ENCODE measurements around the gene SEH1L. TPM values are rescaled to one million over a fixed set of nuclear protein-coding genes. Genes with fewer than 3 reads are reported as not detected.

Gene SEH1L
- total and polyA plus RNA-seq, 2 experiments from 2014 or later: 30.2 to 49.5 TPM

DNA sequence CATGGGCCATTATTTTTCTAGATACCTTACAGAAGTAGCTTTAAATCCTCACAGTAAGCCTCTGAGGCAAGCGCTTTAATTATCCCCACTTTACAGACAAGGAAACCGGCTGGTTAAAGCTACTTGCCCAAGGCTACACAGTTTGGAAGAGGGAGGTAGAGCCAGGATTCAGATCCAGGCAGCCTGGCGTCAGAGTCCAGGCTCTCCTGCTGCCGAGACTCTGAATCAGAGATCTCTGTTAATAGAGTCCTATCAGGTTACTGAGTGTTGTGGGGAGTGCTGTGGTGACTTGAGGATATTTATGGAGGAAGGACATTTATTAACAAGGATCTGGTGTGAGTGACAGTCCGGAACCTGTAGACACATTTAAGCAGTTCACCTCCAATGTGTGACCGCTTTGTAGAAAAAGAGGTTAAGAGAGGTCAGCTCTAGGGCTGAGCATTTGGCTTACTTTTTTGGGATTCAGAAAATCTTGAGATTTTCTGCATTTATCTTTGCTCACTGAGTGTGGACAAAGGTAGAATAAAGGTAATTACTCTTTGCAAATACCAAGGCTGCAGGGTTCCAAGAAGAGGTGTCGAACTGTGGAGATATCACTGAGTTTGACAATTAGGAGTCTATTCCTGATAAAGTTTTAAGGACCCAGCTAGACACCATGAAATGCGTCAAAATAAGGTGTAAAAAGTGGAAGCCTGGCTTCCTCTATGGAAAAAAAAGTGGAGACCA, 41.7 kb downstream of the SEH1L start:
- H3K4me3 ChIP-seq: no peak overlapping the region
- TF ChIP-seq EZH2 (IDR thresholded peaks at IDR 0.05; ENCODE audit: insufficient read depth, poor library complexity, severe bottlenecking): no peak
- no peak for TF ChIP-seq EZH2phosphoT487 (IDR thresholded peaks at IDR 0.05; ENCODE audit: insufficient read depth, low read depth)
- H3K9me3 ChIP-seq (ENCODE audit: low read depth): no peaks in the 10 kb centered on the region
- no peaks in the 10 kb centered on the region for H3K27me3 ChIP-seq (replicated peaks; ENCODE audit: insufficient read depth)
- DNase-seq: no peak
- H3K4me2 ChIP-seq (ENCODE audit: unreplicated experiment): no peak overlapping the region
- in situ Hi-C loops (cut with MboI): no loop called here
- H3K36me3 ChIP-seq (ENCODE audit: low read depth): peaks cover 2% of the 10 kb centered on the region; the same call in 1 of the 2 replicates
- WGBS, 2 experiments (ENCODE audit: low coverage in 1 of 2, low lambda C conversion rate in 2 of 2, missing lambda C conversion rate in 2 of 2): 96 to 98% methylated on average over 8 of the region's 8 CpGs
- no peak overlapping the region for H3K9ac ChIP-seq
- peaks cover 12% of the 10 kb centered on the region for H3K4me1 ChIP-seq (ENCODE audit: insufficient read depth)
- H3K27ac ChIP-seq: no peak overlapping the region
- no peaks in the 10 kb centered on the region for H3K9me2 ChIP-seq (ENCODE audit: insufficient read depth)
- H3K79me2 ChIP-seq (ENCODE audit: insufficient read depth): peaks cover 30% of the 10 kb centered on the region
- peaks cover 40% of the 10 kb centered on the region for H3F3A ChIP-seq (ENCODE audit: insufficient read depth)
- no peak overlapping the region; the same call in 1 of the 2 replicates for H2AFZ ChIP-seq
- no peaks in the 10 kb centered on the region for H4K20me1 ChIP-seq (ENCODE audit: insufficient read depth)

- Histone ChIP-seq H3K36me3 (ENCODE audit: low read depth) (no peaks in the 10 kb centered on the region; the same call in 1 of the 2 replicates), H3K9me3 (ENCODE audit: low read depth) (no peaks in the 10 kb centered on the region), H3F3A (ENCODE audit: insufficient read depth) (peaks cover 40% of the 10 kb centered on the region), H3K27ac (peak overlapping the region; percentile 62; the same call in 1 of the 2 replicates), H3K4me1 (ENCODE audit: insufficient read depth) (peaks cover 12% of the 10 kb centered on the region), H3K9me2 (ENCODE audit: insufficient read depth) (no peaks in the 10 kb centered on the region), H3K4me3 (peak overlapping the region; percentile 93), H3K27me3 (replicated peaks; ENCODE audit: insufficient read depth) (no peaks in the 10 kb centered on the region), H3K9ac (peak overlapping the region; percentile 81; the same call in 1 of the 2 replicates), H2AFZ (peak overlapping the region; percentile 85), H3K79me2 (ENCODE audit: insufficient read depth) (peaks cover 36% of the 10 kb centered on the region), H4K20me1 (ENCODE audit: insufficient read depth) (no peaks in the 10 kb centered on the region), H3K4me2 (ENCODE audit: unreplicated experiment) (peak overlapping the region; percentile 79)
- 48 to 52% methylated on average over 2 of the region's 2 CpGs for whole genome bisulfite sequencing, 2 experiments (ENCODE audit: low coverage in 1 of 2, low lambda C conversion rate in 2 of 2, missing lambda C conversion rate in 2 of 2)
- TF ChIP-seq EZH2phosphoT487 (IDR thresholded peaks at IDR 0.05; ENCODE audit: insufficient read depth, low read depth) (no peak), EZH2 (IDR thresholded peaks at IDR 0.05; ENCODE audit: insufficient read depth, poor library complexity, severe bottlenecking) (no peak)
- in situ Hi-C loops (cut with MboI): no loop called here
- DNase-seq: no peak
Measured at GRCh38 chr18:12990123-12990475, 42.3 kb downstream of the SEH1L start.

DNA sequence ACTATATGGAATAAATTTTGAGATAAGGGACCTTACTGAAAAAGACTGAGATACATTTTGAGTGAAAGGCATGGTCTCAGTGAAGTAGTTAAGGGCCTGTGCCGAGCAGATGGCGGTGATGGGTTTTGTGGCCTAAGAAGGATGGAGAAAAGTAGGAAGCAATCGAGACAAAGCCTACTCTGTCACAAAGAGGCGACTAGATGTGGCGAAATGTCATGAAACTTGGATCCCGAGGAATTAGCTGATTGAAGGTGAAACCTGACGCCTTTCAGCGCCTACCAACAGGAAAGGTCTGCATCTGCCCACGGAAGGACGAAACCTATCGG, 42.8 kb downstream of the SEH1L start:
- TF ChIP-seq EZH2 (IDR thresholded peaks at IDR 0.05; ENCODE audit: insufficient read depth, poor library complexity, severe bottlenecking) (no peak), EZH2phosphoT487 (IDR thresholded peaks at IDR 0.05; ENCODE audit: insufficient read depth, low read depth) (no peak)
- peaks cover 12% of the 10 kb centered on the region for H3K4me1 ChIP-seq (ENCODE audit: insufficient read depth)
- peaks cover 40% of the 10 kb centered on the region for H3F3A ChIP-seq (ENCODE audit: insufficient read depth)
- H3K36me3 ChIP-seq (ENCODE audit: low read depth): no peaks in the 10 kb centered on the region
- DNase-seq: no peak
- H3K9me2 ChIP-seq (ENCODE audit: insufficient read depth): no peaks in the 10 kb centered on the region
- H3K4me2 ChIP-seq (ENCODE audit: unreplicated experiment): peak overlapping the region; percentile 79
- H4K20me1 ChIP-seq (ENCODE audit: insufficient read depth): no peaks in the 10 kb centered on the region
- peak overlapping the region; percentile 62 for H3K27ac ChIP-seq
- peak overlapping the region; percentile 81 for H3K9ac ChIP-seq
- peaks cover 41% of the 10 kb centered on the region for H3K79me2 ChIP-seq (ENCODE audit: insufficient read depth)
- no peaks in the 10 kb centered on the region for H3K9me3 ChIP-seq (ENCODE audit: low read depth)
- 8 to 9% methylated on average over 11 of the region's 11 CpGs for WGBS, 2 experiments (ENCODE audit: low coverage in 1 of 2, low lambda C conversion rate in 2 of 2, missing lambda C conversion rate in 2 of 2)
- peak overlapping the region; percentile 85 for H2AFZ ChIP-seq
- in situ Hi-C loops (cut with MboI): no loop called here
- H3K27me3 ChIP-seq (replicated peaks; ENCODE audit: insufficient read depth): no peaks in the 10 kb centered on the region
- peak overlapping the region; percentile 93 for H3K4me3 ChIP-seq

DNA sequence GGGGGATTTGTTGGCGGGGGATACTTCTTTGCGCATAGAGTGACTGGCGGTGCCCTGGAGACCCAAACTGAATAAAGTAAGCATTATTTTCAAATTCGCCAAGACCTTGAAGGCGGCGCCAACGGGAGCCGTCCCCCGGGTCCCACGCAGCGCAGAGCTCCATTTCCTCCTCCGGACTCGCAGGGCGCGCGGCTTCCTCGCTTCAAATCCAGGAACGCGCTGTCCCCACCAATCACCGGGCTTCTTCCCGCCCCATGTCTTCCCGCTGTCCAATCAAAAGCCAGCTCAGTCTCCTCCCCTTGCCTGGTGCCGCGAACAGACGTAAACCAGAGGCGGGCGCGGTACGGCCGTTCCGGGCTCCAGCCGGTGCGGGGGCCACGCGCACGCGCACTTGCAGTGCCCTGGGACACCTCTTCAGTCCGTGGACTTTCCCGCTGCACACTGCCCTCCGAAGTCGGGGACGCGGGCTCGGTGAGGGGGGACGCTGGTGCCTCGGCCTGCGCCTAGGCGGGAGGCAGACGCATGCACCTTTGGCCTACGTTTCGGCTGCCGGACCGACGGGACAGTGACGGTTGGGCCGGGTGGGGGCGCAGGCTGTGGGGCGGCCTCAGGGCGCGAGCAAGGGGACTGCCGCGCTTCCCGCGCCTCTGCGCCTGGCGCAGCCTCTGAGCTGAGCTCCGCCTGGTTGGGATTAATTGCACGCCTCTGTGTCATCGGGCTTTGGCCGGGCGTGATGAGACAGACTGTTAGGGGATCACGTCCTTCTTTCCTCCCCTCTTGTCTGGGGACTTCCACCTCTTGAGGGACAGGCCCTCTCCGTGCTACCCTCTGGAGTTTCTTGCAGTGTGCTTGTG, 43.4 kb downstream of the SEH1L start, which contains the start of gene CEP192:
CEP192 (plus strand) TSS at position 396 of the 854 bp plus-strand sequence. CDS start 8,063 bp downstream, outside the sequence.
- Histone ChIP-seq H3K9me3 (ENCODE audit: low read depth) (no peaks in the 10 kb centered on the region), H3K27ac (peak within 1 kb of the TSS; percentile 85), H4K20me1 (ENCODE audit: insufficient read depth) (no peaks in the 10 kb centered on the region), H3K9me2 (ENCODE audit: insufficient read depth) (no peaks in the 10 kb centered on the region), H3K4me1 (ENCODE audit: insufficient read depth) (peaks cover 12% of the 10 kb centered on the region), H3K27me3 (replicated peaks; ENCODE audit: insufficient read depth) (no peaks in the 10 kb centered on the region), H3K9ac (peak within 1 kb of the TSS; percentile 83), H3K4me2 (ENCODE audit: unreplicated experiment) (peak within 1 kb of the TSS; percentile 94), H3F3A (ENCODE audit: insufficient read depth) (peaks cover 40% of the 10 kb centered on the region), H2AFZ (peak within 1 kb of the TSS; percentile 93), H3K36me3 (ENCODE audit: low read depth) (no peaks in the 10 kb centered on the region), H3K4me3 (peak within 1 kb of the TSS; percentile 93), H3K79me2 (ENCODE audit: insufficient read depth) (peaks cover 46% of the 10 kb centered on the region)
- in situ Hi-C loops (cut with MboI): no loop called here
- 0 to 1% methylated on average over 60 to 62 of the region's 73 CpGs for WGBS, 2 experiments (ENCODE audit: low coverage in 1 of 2, low lambda C conversion rate in 2 of 2, missing lambda C conversion rate in 2 of 2)
- TF ChIP-seq EZH2phosphoT487 (IDR thresholded peaks at IDR 0.05; ENCODE audit: insufficient read depth, low read depth) (no peak), EZH2 (IDR thresholded peaks at IDR 0.05; ENCODE audit: insufficient read depth, poor library complexity, severe bottlenecking) (no peak)
- DNase-seq: peak; percentile 99

All from GM23248 (cell line).